ENCODE measurements around the gene ERBB3.

GRCh38 chr12:56107242-56107641 lies 27.3 kb downstream of the ERBB3 start:
- TF ChIP-seq, protein P1, sequence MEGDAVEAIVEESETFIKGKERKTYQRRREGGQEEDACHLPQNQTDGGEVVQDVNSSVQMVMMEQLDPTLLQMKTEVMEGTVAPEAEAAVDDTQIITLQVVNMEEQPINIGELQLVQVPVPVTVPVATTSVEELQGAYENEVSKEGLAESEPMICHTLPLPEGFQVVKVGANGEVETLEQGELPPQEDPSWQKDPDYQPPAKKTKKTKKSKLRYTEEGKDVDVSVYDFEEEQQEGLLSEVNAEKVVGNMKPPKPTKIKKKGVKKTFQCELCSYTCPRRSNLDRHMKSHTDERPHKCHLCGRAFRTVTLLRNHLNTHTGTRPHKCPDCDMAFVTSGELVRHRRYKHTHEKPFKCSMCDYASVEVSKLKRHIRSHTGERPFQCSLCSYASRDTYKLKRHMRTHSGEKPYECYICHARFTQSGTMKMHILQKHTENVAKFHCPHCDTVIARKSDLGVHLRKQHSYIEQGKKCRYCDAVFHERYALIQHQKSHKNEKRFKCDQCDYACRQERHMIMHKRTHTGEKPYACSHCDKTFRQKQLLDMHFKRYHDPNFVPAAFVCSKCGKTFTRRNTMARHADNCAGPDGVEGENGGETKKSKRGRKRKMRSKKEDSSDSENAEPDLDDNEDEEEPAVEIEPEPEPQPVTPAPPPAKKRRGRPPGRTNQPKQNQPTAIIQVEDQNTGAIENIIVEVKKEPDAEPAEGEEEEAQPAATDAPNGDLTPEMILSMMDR (IDR thresholded peaks at IDR 0.05; ENCODE audit: low read depth, low read length, poor library complexity, severe bottlenecking), result no peak
- TF ChIP-seq EZH2phosphoT487 (IDR thresholded peaks at IDR 0.05; ENCODE audit: borderline replicate concordance, low read length), result no peak

Data from DOHH2 (cell line).